ENCODE measurements around the gene RAMAC. TPM values are rescaled to one million over a fixed set of nuclear protein-coding genes. Genes with fewer than 3 reads are reported as not detected.

The RAMAC gene
- total RNA-seq, 1 donor from 2014 or later: 23.4 TPM

- CTCF ChIA-PET: no interaction called here
- ATAC-seq (ENCODE audit: low read depth): no peak
- no peak for DNase-seq
- H3K27ac Mint-ChIP-seq: peak overlapping the region; percentile 33
- TF ChIP-seq CTCF (IDR thresholded peaks at IDR 0.05): no peak
- intact Hi-C loops (cut with micrococcal nuclease): no loop called here
- POLR2A ChIA-PET: no interaction called here
- peaks cover 69% of the 10 kb centered on the region for H3K36me3 Mint-ChIP-seq (ENCODE audit: low read depth)
- H3K4me3 Mint-ChIP-seq: no peak overlapping the region
- peaks cover 14% of the 10 kb centered on the region for H3K4me1 Mint-ChIP-seq
- H3K27me3 Mint-ChIP-seq: no peaks in the 10 kb centered on the region
- H3K9me3 Mint-ChIP-seq: no peaks in the 10 kb centered on the region
These were observed 53.2 kb downstream of the RAMAC start for GRCh38 chr15:83039206-83039605.

Other genes starting within 250 kb of the RAMAC start
- not detected in 2 replicates for gene FSD2, start 180.1 kb upstream of the RAMAC start, total RNA-seq
- 17.7 and 18.7 TPM in 2 replicates for gene WHAMM, start 176.6 kb upstream of the RAMAC start, total RNA-seq
- gene HOMER2, start 33.5 kb upstream of the RAMAC start, total RNA-seq: 9.2 and 9.4 TPM in 2 replicates
- gene C15orf40, start 25.4 kb downstream of the RAMAC start, total RNA-seq: 33.3 and 41.9 TPM in 2 replicates
- gene BTBD1, start 81.0 kb downstream of the RAMAC start, total RNA-seq: 47.9 and 54.2 TPM in 2 replicates
- 3.9 and 4.1 TPM in 2 replicates for gene TM6SF1, start 121.4 kb downstream of the RAMAC start, total RNA-seq
- 1.8 and 3.5 TPM in 2 replicates for gene HDGFL3, start 221.6 kb downstream of the RAMAC start, total RNA-seq

Data from activated B cell treated with CpG ODN at 0.5 μM for 24 hours (primary cell).